Activated CD8-positive, alpha-beta T cell treated with anti-CD3 and anti-CD28 coated beads for 36 hours (primary cell): ENCODE data around the gene OR6J1. TPM values are rescaled to one million over a fixed set of nuclear protein-coding genes. Genes with fewer than 3 reads are reported as not detected.

ENCODE experiments used
- ATAC-seq: fragments of 200-7000 bp; cut with Tn5 transposase; one replicate; pipeline ENCODE4 v1.10.0; 2021; ENCODE audit warnings: mild to moderate bottlenecking, moderate library complexity
- CTCF ChIA-PET: fragments of 350-600 bp; sonication (Branson Sonifier 250); formaldehyde crosslinking; loops from one replicate; lab custom pipeline; 2021; ENCODE audit warnings: antibody characterized with exemption; lab: Charles Lee
- POLR2A ChIA-PET: fragments of 350-600 bp; sonication (Branson Sonifier 250); formaldehyde crosslinking; loops from one replicate; lab custom pipeline; 2021; ENCODE audit warnings: antibody characterized with exemption; lab: Charles Lee
- DNase-seq: peaks from one replicate; pipeline ENCODE4 v3.0.0-alpha.2; 2020
- H3K27ac Mint-ChIP-seq: one replicate; pipeline ENCODE4 v1.8.0; 2021; ENCODE audit warnings: mild to moderate bottlenecking, mixed read lengths
- H3K27me3 Mint-ChIP-seq: one replicate; pipeline ENCODE4 v1.8.0; 2021; ENCODE audit warnings: mixed read lengths
- H3K36me3 Mint-ChIP-seq: one replicate; pipeline ENCODE4 v1.8.0; 2021; ENCODE audit warnings: low read depth, mixed read lengths
- H3K4me1 Mint-ChIP-seq: one replicate; pipeline ENCODE4 v1.8.0; 2021; ENCODE audit warnings: low read depth, mixed read lengths
- H3K4me3 Mint-ChIP-seq: one replicate; pipeline ENCODE4 v1.8.0; 2021; ENCODE audit warnings: mild to moderate bottlenecking, moderate library complexity, mixed read lengths
- H3K9me3 Mint-ChIP-seq: one replicate; pipeline ENCODE4 v1.8.0; 2021; ENCODE audit warnings: mixed read lengths
- CTCF ChIP-seq: fragments of 200-600 bp; IDR thresholded peaks from one replicate; pipeline ENCODE4 v1.8.0; 2022; ENCODE audit warnings: antibody characterized with exemption, mild to moderate bottlenecking
- intact Hi-C: fragments of 100-400 bp; cut with micrococcal nuclease; formaldehyde crosslinking; loops from one replicate; pipeline ENCODE4 v1.10.0; 2022
- total RNA-seq, 2 experiments: library from RNA; stranded (reverse); gene quantifications; one replicate each; pipeline ENCODE4 v1.2.3, GENCODE V29; 2021

The OR6J1 gene
- total RNA-seq, 2 experiments from 2014 or later: not detected

- Mint-ChIP-seq H3K9me3 (no peaks in the 10 kb centered on the region), H3K36me3 (peaks cover 36% of the 10 kb centered on the region), H3K4me3 (no peak overlapping the region), H3K27me3 (no peaks in the 10 kb centered on the region), H3K27ac (no peak overlapping the region), H3K4me1 (no peaks in the 10 kb centered on the region)
- ATAC-seq (no peak), DNase-seq (no peak)
- TF ChIP-seq CTCF: no peak
- ChIA-PET POLR2A (no interaction called here), CTCF (interaction anchor here (1.0 kb wide), 1 partner anchor 246 kb away, joined by 3 read pairs; no protein-coding TSS in a partner anchor)
- intact Hi-C loops: no loop called here
These were observed 37.8 kb downstream of the OR6J1 start for GRCh38 chr14:22606380-22606779.

DNA sequence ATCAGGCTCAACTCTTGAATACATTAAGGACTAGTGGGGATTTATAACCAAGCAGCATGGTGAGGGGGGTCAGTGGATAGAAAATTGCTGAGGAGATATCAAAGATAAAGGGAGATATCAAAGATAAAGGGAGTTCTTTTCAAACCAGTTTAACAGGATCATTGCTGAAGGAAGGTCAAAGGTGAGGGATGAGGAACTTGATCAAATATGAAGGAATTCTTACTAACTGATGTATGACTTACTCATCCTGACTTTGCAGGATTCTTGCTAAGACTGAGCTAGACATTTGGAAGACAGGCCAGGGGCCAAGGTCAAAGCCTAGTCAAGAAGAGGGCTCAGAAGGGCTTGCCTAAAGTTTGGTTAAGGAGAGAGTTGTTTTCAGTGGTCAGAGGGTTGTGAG is 41.3 kb downstream of the OR6J1 start:
- intact Hi-C loops: no loop called here
- POLR2A ChIA-PET: no interaction called here
- Mint-ChIP-seq H3K9me3 (no peaks in the 10 kb centered on the region), H3K27ac (no peak overlapping the region), H3K4me3 (no peak overlapping the region), H3K27me3 (no peaks in the 10 kb centered on the region), H3K4me1 (peaks cover 22% of the 10 kb centered on the region), H3K36me3 (peaks cover 27% of the 10 kb centered on the region)
- DNase-seq: no peak
- CTCF ChIA-PET: interaction anchor here (1.0 to 4.0 kb wide), 5 partner anchors 10 to 71 kb away, joined by 3 to 19 read pairs (median 3); partner anchors contain the start of gene DAD1
- no peak for TF ChIP-seq CTCF
- ATAC-seq: no peak

DNA sequence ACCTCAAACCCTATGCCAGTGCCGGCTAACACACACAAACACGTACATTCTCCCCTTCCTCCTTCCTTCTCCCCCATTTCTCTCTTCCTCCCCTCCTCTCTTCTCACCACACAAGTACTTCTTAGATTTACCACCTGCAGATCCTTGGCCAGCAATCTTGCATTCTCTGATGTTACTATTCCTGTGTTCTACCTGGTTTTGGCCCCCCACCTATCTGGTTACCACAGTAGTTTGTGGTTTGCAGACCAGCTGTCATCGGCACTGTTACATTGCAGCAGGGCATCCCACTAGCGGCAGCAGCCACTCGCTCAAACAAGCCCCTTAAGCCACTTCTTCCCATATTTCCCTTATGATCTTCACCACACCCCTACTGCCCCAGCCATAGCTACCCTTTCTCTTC is 42.2 kb downstream of the OR6J1 start:
- Mint-ChIP-seq H3K36me3 (peaks cover 24% of the 10 kb centered on the region), H3K27me3 (no peaks in the 10 kb centered on the region), H3K4me3 (no peak overlapping the region), H3K4me1 (peaks cover 26% of the 10 kb centered on the region), H3K9me3 (no peaks in the 10 kb centered on the region), H3K27ac (no peak overlapping the region)
- DNase-seq: no peak
- intact Hi-C loops: no loop called here
- ATAC-seq: no peak
- ChIA-PET POLR2A (interaction anchor here (0.6 to 0.7 kb wide), 2 partner anchors 21 to 878 kb away, joined by 3 read pairs; no protein-coding TSS in a partner anchor), CTCF (interaction anchor here (1.3 to 4.0 kb wide), 6 partner anchors 9 to 52 kb away, joined by 3 to 19 read pairs (median 5); partner anchors contain the start of gene DAD1)
- TF ChIP-seq CTCF: no peak

GRCh38 chr14:22601456-22601855 is 42.7 kb downstream of the OR6J1 start:
- H3K27me3 Mint-ChIP-seq: no peaks in the 10 kb centered on the region
- TF ChIP-seq CTCF: no peak
- no peak overlapping the region for H3K27ac Mint-ChIP-seq
- H3K4me3 Mint-ChIP-seq: no peak overlapping the region
- DNase-seq: no peak
- no peaks in the 10 kb centered on the region for H3K9me3 Mint-ChIP-seq
- intact Hi-C loops: no loop called here
- POLR2A ChIA-PET: interaction anchor here (0.6 kb wide), 1 partner anchor 877 kb away, joined by 3 read pairs; no protein-coding TSS in a partner anchor
- no peak for ATAC-seq
- peaks cover 26% of the 10 kb centered on the region for H3K4me1 Mint-ChIP-seq
- CTCF ChIA-PET: interaction anchor here (1.3 to 4.0 kb wide), 6 partner anchors 8 to 53 kb away, joined by 3 to 19 read pairs (median 5); partner anchors contain the start of gene DAD1
- H3K36me3 Mint-ChIP-seq: peaks cover 22% of the 10 kb centered on the region

DNA sequence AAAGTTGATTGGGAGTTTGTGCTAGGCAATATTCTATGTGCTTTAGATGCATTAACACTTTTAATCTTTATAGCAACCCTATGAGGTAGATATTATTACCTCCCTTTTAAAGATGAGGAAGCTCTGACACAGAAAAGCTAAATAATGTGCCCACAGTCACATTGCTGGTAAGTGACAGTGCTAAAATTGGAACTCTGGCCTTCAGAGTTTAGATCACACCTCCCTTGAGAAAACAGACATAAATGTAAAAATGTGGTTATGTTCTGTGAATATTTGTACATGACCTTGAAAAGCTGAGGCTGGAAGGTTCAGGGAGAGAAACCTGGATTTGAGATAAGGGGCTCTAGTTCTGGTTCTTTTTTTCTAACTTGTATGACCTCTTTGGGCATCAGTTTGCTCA is 44.1 kb downstream of the OR6J1 start:
- ChIA-PET POLR2A (interaction anchor here (1.3 kb wide), 1 partner anchor 11 kb away, joined by 6 read pairs; the partner anchor contains the start of gene DAD1), CTCF (interaction anchor here (1.0 to 4.0 kb wide), 2 partner anchors 11 to 30 kb away, joined by 4 to 19 read pairs; partner anchors contain the start of gene DAD1)
- no peak overlapping the region for H3K4me3 Mint-ChIP-seq
- no peak for ATAC-seq
- DNase-seq: no peak
- intact Hi-C loops: no loop called here
- no peaks in the 10 kb centered on the region for H3K9me3 Mint-ChIP-seq
- no peaks in the 10 kb centered on the region for H3K27me3 Mint-ChIP-seq
- H3K36me3 Mint-ChIP-seq: peaks cover 18% of the 10 kb centered on the region
- TF ChIP-seq CTCF: no peak
- H3K27ac Mint-ChIP-seq: no peak overlapping the region
- H3K4me1 Mint-ChIP-seq: peaks cover 26% of the 10 kb centered on the region
